GM19193 (cell line): ENCODE results near the gene ADCY2.

ENCODE experiments used
- POLR2A ChIP-seq: IDR thresholded peaks from 4 replicates; pipeline ENCODE4 v1.6.1; 2011; ENCODE audit not compliant: insufficient read depth, insufficient read length; ENCODE audit errors: extremely low read depth

The ADCY2 gene

GRCh38 chr5:7834982-7835381 lies 439.0 kb downstream of the ADCY2 start:
- no peak for TF ChIP-seq POLR2A

DNA sequence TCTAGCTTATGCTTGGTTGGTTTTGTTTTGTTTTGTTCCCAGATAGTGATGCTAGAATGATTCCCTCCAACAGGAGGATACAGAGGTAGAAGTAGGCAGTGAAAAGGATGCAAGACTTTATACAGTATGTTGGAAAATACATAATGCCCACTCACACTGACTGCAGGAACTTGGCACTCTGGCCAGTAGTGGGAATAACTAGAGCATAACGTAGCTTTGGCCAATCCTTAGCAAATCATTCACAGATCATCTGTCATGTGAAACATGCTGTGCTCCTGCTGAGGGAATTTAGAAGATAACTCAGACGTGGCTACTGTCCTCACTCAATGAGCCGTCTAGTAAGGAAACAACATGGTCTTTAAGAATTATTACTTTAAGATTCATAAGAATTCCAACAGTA lies 441.5 kb downstream of the ADCY2 start:
- no peak for TF ChIP-seq POLR2A

- no peak for TF ChIP-seq POLR2A
Observed at GRCh38 chr5:7842531-7842930, 446.6 kb downstream of the ADCY2 start.

- no peak for TF ChIP-seq POLR2A
Observed at GRCh38 chr5:7844901-7845300, 449.0 kb downstream of the ADCY2 start.

GRCh38 chr5:7845557-7845956 lies 449.6 kb downstream of the ADCY2 start:
- TF ChIP-seq POLR2A: no peak

GRCh38 chr5:7846327-7846726 lies 450.4 kb downstream of the ADCY2 start:
- TF ChIP-seq POLR2A: no peak

- no peak for TF ChIP-seq POLR2A
Observed at GRCh38 chr5:7848296-7848695, 452.4 kb downstream of the ADCY2 start.

DNA sequence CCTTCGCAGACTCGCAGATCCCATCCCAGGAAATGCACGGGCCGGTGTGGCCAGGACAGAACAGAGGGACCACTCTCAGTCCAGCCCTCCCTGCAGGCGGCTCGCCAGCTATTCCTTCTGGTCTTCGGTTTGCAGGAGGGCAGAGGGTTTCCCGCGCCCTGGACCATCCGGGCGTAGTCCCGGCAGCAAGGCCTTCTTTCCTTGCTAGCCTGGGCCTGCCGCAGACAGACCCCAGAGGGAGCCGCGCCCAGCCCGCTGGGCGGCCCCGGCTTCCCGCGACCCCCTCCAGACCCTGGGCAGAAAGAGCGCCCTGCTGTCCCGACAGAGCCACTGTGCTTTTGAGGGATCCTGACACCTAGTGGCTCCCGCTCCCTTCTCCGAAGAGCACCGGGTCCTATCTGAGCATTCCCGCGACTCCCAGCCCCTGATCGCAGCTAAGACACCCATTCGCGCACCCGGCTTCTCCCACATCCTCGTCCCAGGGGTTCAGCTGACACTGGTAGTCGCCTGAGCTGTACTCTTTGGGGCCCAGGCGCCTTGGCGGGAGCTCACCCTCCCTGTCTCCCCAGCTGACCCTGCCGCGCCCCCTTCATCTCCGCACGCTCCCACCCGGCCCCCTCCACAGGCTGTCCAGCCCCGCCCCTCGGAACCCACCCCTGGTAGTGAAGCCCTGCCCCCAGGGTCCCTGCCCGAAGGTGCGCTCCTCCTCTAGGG lies 453.9 kb downstream of the ADCY2 start:
- no peak for TF ChIP-seq POLR2A

DNA sequence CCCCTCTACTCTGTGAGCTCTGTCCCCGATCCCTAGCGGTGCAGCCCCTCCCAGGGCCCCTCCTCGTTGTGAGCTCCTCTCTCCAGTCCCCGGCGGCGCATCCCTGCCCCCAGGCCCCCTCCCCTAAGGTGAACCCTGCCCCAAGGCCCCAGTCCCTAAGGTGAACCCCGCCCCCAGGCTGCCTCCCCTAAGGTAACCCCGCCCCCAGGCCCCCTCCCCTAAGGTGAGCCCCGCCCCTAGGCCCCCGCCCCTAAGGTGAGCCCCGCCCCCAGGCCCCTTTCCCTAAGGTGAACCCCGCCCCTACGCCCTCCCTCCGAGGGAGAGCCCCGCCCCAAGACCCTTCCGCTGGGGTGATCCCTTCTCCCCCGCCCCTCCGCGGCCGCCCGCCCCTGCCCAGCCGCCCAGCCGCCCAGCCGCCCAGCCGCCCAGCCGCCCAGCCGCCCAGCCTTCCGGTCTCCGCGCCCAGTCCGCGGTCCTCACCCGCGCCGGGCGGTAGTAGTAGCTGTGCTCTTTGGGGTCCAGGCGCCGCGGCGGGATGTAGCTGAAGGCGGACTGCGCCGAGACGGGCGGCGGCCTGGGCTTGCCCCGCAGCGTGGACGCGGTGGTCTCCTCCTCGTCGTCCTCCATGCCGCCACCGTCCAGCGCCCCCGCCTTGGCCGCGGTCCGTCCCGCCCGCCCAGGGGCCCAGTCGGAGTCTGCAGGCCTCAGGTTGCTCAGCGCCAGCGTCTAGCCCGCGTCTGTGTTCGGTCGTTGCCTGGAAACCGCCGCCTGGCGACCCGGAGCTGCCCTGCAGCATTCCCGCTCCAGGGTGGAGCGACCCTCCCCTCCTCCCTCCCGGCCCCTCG lies 454.7 kb downstream of the ADCY2 start, which contains the start of gene CFAP90:
TSS of gene CFAP90 (minus strand) at position 739 of the 845 bp plus-strand sequence. CDS start at position 627, 112 bp downstream.
- TF ChIP-seq POLR2A: no peak

DNA sequence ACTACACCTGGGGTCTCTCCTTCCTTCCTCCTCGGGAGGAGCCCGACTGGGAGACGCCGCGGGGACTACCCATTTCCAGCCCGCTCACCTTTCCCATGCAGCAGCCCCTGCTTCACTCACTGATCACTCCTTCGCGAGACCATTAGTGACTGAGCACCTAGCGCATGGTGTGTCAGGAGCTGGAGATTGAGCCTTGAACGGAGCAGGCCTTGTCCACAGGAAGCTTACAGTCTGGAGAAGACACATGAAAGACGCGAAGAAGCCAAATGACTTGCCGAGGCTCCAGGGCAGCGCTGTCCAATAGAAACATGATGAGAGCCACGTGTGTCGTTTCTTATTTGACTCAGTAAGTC lies 455.3 kb downstream of the ADCY2 start:
- TF ChIP-seq POLR2A: no peak

DNA sequence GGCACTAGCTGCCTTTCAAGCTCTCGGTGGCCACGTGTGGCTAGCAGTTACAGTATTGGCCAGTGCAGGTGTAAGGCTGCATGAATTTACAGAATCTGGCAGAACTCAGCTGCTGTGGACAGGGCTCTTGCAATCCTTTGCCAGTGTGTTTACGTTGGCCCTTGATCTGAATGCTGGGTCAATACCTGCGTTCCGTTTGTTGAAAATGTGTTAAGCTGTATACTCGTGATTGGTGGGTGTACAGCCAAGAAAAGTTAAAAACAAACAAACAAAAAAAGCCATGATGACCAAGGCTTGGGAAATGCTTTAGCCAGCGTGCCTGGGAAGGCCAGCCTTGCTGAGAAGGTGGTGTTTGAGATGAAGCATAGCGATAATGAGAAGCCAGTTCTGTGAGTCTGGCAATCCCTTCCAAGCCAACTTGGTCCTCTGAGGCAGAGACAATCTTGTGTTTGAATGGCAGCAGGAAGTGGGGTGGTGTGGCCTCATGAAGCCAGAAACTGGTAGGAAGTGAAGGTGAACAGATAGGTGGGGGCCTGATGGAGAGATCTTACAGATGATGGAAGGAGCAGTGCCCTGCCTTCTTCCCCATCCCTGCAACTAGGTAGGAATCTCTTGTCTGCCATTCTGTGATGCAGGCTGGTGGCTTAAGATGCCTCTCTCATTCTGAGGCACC lies 455.8 kb downstream of the ADCY2 start:
- TF ChIP-seq POLR2A: no peak

GRCh38 chr5:7852542-7852941 lies 456.6 kb downstream of the ADCY2 start:
- TF ChIP-seq POLR2A: no peak

GRCh38 chr5:7852988-7853387 lies 457.1 kb downstream of the ADCY2 start:
- no peak for TF ChIP-seq POLR2A

GRCh38 chr5:7855611-7856010 lies 459.7 kb downstream of the ADCY2 start:
- TF ChIP-seq POLR2A: no peak

DNA sequence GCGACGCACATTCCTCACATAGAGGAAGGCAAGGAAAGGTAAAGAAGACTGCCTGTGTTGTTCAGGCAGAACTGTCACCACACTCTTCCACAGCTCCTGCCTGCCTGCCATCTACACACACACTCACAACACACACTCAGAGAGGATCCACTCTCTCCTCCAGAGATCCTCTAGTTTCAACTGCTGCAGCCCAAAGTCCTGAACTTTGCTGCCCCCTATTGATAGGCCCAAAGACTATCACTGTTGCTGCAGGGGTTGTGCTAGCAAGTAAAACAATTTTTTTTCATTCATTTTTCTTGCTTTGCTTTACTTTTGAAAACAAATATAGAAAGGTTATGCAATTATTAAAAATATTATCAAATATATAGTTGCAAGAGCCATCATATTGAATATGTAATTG lies 460.9 kb downstream of the ADCY2 start:
- no peak for TF ChIP-seq POLR2A
